K562 (cell line): ENCODE measurements around the gene GTPBP1. TPM values are rescaled to one million over a fixed set of nuclear protein-coding genes. Genes with fewer than 3 reads are reported as not detected.

Experiments used
- ATAC-seq: fragments of 200-7000 bp; cut with Tn5 transposase; 3 replicates; pipeline ENCODE4 v1.9.1; 2020; ENCODE audit warnings: moderate library complexity
- BruUV-seq: library from RNA; stranded (reverse); fragments of 400-500 nt; replicated peaks from 2 replicates; lab custom pipeline; 2021; lab: Mats Ljungman, UMichigan
- CTCF ChIA-PET: fragments of 300-600 bp; formaldehyde crosslinking; extraction: SDS; loops from one replicate; lab custom pipeline; 2021; ENCODE audit warnings: low intra/inter-chr PET ratio; lab: Yijun Ruan, JAX
- POLR2A ChIA-PET: fragments of 300-600, 350-650 bp; sonication (Branson Sonifier 250); formaldehyde crosslinking; extraction: SDS; loops from one replicate; lab custom pipeline; 2021; ENCODE audit warnings: antibody characterized with exemption, inconsistent platforms; lab: Yijun Ruan, JAX
- DNase-seq, 4 experiments: peaks; one replicate each; pipeline versions ENCODE4 v3.0.0 to v3.0.0-alpha.2; 2011 to 2018; ENCODE audit warnings: low spot score in 3 of 4, mixed read lengths in 3 of 4; ENCODE audit errors: extremely low read depth in 1 of 4
- FAIRE-seq: peaks from 2 replicates; lab custom pipeline; 2011; peaks lifted over from hg19 to GRCh38; lab: Jason Lieb, UNC
- H2AFZ ChIP-seq: 2 replicates; pipeline ENCODE4 v1.6.0; 2011; ENCODE audit warnings: low read depth, low read length, control low read depth, inconsistent platforms
- H3K27ac ChIP-seq: fragments of 200-600 bp; 3 replicates; pipeline ENCODE4 v1.8.0; 2011; ENCODE audit warnings: low read depth, mild to moderate bottlenecking, control low read depth, inconsistent platforms, low read length, moderate library complexity, mixed read lengths; ENCODE audit errors: extremely low read depth
- H3K27me3 ChIP-seq, 2 experiments: fragments of 300-600 bp in 1 of 2; 2 replicates in 1 of 2; 3 replicates in 1 of 2; pipeline versions ENCODE4 v1.6.0 to v1.8.0; 2011; ENCODE audit warnings: inconsistent platforms in 2 of 2, low read length in 2 of 2, mild to moderate bottlenecking in 1 of 2, mixed read lengths in 1 of 2, moderate library complexity in 1 of 2; ENCODE audit not compliant: control insufficient read depth in 2 of 2, insufficient read depth in 2 of 2
- H3K36me3 ChIP-seq: fragments of 300-600 bp; 3 replicates; pipeline ENCODE4 v1.8.0; 2011; ENCODE audit warnings: mild to moderate bottlenecking, low read length, inconsistent platforms; ENCODE audit not compliant: control insufficient read depth, insufficient read depth
- H3K4me1 ChIP-seq, 2 experiments: fragments of 200-600 bp in 1 of 2; replicated peaks in 1 of 2; 2 replicates in 1 of 2; 3 replicates in 1 of 2; pipeline versions ENCODE4 v1.5.1 to v1.8.0; 2011; ENCODE audit warnings: inconsistent platforms in 2 of 2, low read length in 2 of 2, mild to moderate bottlenecking in 1 of 2, mixed read lengths in 1 of 2, moderate library complexity in 1 of 2; ENCODE audit not compliant: control insufficient read depth in 2 of 2, insufficient read depth in 2 of 2
- H3K4me2 ChIP-seq: 2 replicates; pipeline ENCODE4 v1.6.1; 2011; ENCODE audit warnings: low read length, control low read depth, inconsistent platforms, mixed read lengths; ENCODE audit not compliant: insufficient read depth
- H3K4me3 ChIP-seq: fragments of 200-600 bp; sonication (generic), shearing (Covaris generic); 2 replicates; pipeline ENCODE4 v1.5.1; 2016; ENCODE audit warnings: control low read depth, inconsistent platforms
- H3K79me2 ChIP-seq: fragments of 200-600 bp; 3 replicates; pipeline ENCODE4 v1.8.0; 2011; ENCODE audit warnings: low read length, inconsistent platforms; ENCODE audit not compliant: control insufficient read depth, insufficient read depth
- H3K9ac ChIP-seq, 2 experiments: 2 replicates each; pipeline versions ENCODE4 v1.6.0 to v1.6.1; 2011; ENCODE audit warnings: low read depth in 2 of 2, low read length in 2 of 2, control low read depth in 1 of 2, inconsistent platforms in 1 of 2, mild to moderate bottlenecking in 1 of 2, mixed read lengths in 1 of 2; ENCODE audit not compliant: insufficient read depth in 1 of 2
- H3K9me1 ChIP-seq: one replicate; pipeline ENCODE4 v1.6.0; 2011; ENCODE audit warnings: inconsistent platforms, mild to moderate bottlenecking, low read length, moderate library complexity; ENCODE audit not compliant: control insufficient read depth, insufficient read depth
- H3K9me3 ChIP-seq: replicated peaks from 2 replicates; pipeline ENCODE4 v1.5.1; 2011; ENCODE audit warnings: low read depth, low read length, inconsistent platforms; ENCODE audit not compliant: control insufficient read depth, insufficient read depth
- H4K20me1 ChIP-seq: replicated peaks from 2 replicates; pipeline ENCODE4 v1.6.1; 2011; ENCODE audit warnings: low read length, inconsistent platforms, mixed read lengths; ENCODE audit not compliant: control insufficient read depth, insufficient read depth
- E2F3 ChIP-seq: fragments of 250-450 bp; sonication (Bioruptor Pico); IDR thresholded peaks from 2 replicates; pipeline ENCODE4 v1.4.0; 2020; ENCODE audit warnings: mild to moderate bottlenecking
- HDAC8 ChIP-seq: fragments of 450-650 bp; IDR thresholded peaks from 2 replicates; pipeline ENCODE4 v1.6.1; 2016; ENCODE audit warnings: mild to moderate bottlenecking, missing genetic modification characterization, moderate library complexity, missing compliant biosample characterization
- KDM5B ChIP-seq: fragments of 200-600 bp; sonication (generic); IDR thresholded peaks from 2 replicates; pipeline ENCODE4 v1.6.1; 2012; ENCODE audit warnings: low read depth, mild to moderate bottlenecking, moderate library complexity, low read length, control low read depth, inconsistent platforms; ENCODE audit not compliant: insufficient replicate concordance
- RBFOX2 ChIP-seq: fragments of 200-400 bp; formaldehyde crosslinking; IDR thresholded peaks from 2 replicates; pipeline ENCODE4 v1.6.1; 2017; ENCODE audit warnings: low read depth, mild to moderate bottlenecking, low read length, moderate library complexity
- WGBS: fragments of 100-300 bp; shearing (Covaris generic); methylation state at CpG from one replicate; pipeline ENCODE4 v1.1.6; 2016; ENCODE audit warnings: low coverage, mixed read lengths; ENCODE audit not compliant: insufficient coverage; ENCODE audit errors: missing lambda C conversion rate; 5-methylcytosine and 5-hydroxymethylcytosine counted together
- in situ Hi-C: fragments of 300-500 bp; cut with MboI; formaldehyde crosslinking; loops from 4 replicates; pipeline ENCODE4 v1.15.0; 2018; ENCODE audit warnings: inconsistent platforms, mixed read lengths
- intact Hi-C: fragments of 100-400 bp; cut with micrococcal nuclease; formaldehyde crosslinking; loops from 2 replicates; pipeline ENCODE4 v1.14.2; 2022
- polyA plus RNA-seq, 8 experiments: library from polyadenylated mRNA; depleted of rRNA in 4 of 8; stranded (reverse) in 5 of 8; unstranded in 3 of 8; fragments of >200 nt; fragmentation: Nextera tagmentation in 2 of 8; fragmentation: Illumina TruSeq in 1 of 8; extraction: Ambion mirVana in 2 of 8; extraction: Trizol in 1 of 8; gene quantifications; 2 replicates each; pipeline versions ENCODE4 v1.2.1 to v1.2.3, GENCODE V29; 2011 to 2014; ENCODE audit warnings: inconsistent platforms in 1 of 8, missing spikeins in 1 of 8
- total RNA-seq, 7 experiments: library from RNA; depleted of rRNA in 6 of 7; stranded (reverse); fragments of >200 nt in 6 of 7; fragmentation: Illumina TruSeq in 2 of 7; extraction: Trizol in 2 of 7; gene quantifications; 2 replicates each; pipeline versions ENCODE4 v1.2.1 to v1.2.3, GENCODE V29; 2011 to 2021; ENCODE audit warnings: low replicate concordance in 1 of 7
- TF ChIP-seq, protein P1 (sequence below): sonication (generic); formaldehyde crosslinking; IDR thresholded peaks from 2 replicates; pipeline ENCODE4 v1.8.0; 2022; ENCODE audit warnings: mild to moderate bottlenecking, low read depth, missing genetic modification reagents
- TF ChIP-seq, protein P2 (sequence below), 2 experiments: fragments of 450-650 bp; conservative IDR thresholded peaks; 2 replicates each; pipeline ENCODE4 v1.6.1; 2017; ENCODE audit warnings: mild to moderate bottlenecking in 2 of 2, moderate library complexity in 2 of 2

GTPBP1 gene
- total and polyA plus RNA-seq, 9 of the 15 experiments (the other 6 are each of a cell fraction or from before 2014, with no cell fraction given) = 0.83 to 53.2 (median 23.3) TPM

DNA sequence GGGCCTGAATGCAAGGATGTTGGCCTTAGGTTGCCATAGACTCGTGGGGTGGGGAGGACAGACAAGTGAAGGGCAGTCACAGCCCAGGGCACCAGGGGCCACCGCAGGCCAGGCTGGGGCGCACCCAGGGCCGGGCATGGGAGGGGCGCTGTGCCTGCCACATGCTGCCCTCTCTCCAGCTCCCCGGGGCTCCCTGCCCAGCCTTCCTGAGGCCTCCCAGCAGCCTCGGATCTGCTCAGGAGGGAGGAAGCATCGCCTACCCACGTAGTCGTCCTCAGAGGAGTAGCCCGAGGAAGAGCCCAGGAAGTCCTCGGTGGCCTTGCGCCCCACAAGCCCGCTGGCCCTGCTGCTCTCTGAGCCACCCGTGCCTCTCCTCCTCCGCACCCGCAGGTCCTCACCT lies 44.9 kb downstream of the GTPBP1 start (continued):
- TF ChIP-seq HDAC8 (tag) (no peak), KDM5B (no peak)
- TF ChIP-seq, protein P1, sequence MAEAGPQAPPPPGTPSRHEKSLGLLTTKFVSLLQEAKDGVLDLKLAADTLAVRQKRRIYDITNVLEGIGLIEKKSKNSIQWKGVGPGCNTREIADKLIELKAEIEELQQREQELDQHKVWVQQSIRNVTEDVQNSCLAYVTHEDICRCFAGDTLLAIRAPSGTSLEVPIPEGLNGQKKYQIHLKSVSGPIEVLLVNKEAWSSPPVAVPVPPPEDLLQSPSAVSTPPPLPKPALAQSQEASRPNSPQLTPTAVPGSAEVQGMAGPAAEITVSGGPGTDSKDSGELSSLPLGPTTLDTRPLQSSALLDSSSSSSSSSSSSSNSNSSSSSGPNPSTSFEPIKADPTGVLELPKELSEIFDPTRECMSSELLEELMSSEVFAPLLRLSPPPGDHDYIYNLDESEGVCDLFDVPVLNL (CRISPR knock-in tag) = no peak
- TF ChIP-seq, protein P2, sequence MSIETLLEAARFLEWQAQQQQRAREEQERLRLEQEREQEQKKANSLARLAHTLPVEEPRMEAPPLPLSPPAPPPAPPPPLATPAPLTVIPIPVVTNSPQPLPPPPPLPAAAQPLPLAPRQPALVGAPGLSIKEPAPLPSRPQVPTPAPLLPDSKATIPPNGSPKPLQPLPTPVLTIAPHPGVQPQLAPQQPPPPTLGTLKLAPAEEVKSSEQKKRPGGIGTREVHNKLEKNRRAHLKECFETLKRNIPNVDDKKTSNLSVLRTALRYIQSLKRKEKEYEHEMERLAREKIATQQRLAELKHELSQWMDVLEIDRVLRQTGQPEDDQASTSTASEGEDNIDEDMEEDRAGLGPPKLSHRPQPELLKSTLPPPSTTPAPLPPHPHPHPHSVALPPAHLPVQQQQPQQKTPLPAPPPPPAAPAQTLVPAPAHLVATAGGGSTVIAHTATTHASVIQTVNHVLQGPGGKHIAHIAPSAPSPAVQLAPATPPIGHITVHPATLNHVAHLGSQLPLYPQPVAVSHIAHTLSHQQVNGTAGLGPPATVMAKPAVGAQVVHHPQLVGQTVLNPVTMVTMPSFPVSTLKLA (conservative IDR thresholded peaks at IDR 0.05) = no peak

DNA sequence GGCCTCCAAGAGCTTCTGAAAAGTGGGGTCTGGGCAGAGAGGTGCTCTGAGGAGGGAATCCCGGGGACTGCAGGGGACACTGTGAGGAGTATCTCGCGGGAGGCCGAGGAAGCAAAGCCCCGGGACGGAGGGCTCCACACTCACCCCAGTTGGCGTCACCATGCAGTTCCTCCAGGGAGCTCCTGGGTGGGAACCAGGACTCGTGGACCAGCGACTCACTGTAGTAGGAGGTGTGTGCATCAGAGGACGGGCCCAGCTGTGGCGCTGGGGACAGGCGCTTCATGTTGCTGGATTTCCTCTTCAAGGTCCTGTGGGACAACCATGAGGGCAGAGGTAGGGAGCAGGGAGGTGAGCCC lies 45.3 kb downstream of the GTPBP1 start:
- H3K27ac ChIP-seq = no peak overlapping the region

More for the DNA sequence above, 45.3 kb downstream of the GTPBP1 start:
- ChIA-PET POLR2A (interaction anchor here (1.5 kb wide), 1 partner anchor 8 kb away, joined by 7 read pairs; no protein-coding TSS in a partner anchor), CTCF (no interaction called here)
- H3K79me2 ChIP-seq = peaks cover 19% of the 10 kb centered on the region
- no peak overlapping the region for H2AFZ ChIP-seq
- DNase-seq (no peak), ATAC-seq (no peak), FAIRE-seq (no peak)
- TF ChIP-seq E2F3 (CRISPR knock-in tag) (no peak), RBFOX2 (0 out of 2 replicates have a peak, but pooled peaks have one; percentile 34)
- H3K4me1 ChIP-seq = peaks cover 4 to 17% of the 10 kb centered on the region in 2 experiments; a peak in 4 of 5 replicates
- 90% methylated on average over 2 of the region's 12 CpGs for WGBS
- H4K20me1 ChIP-seq = no peaks in the 10 kb centered on the region; the same call in 1 of the 2 replicates
- in situ Hi-C loops (no loop called here), intact Hi-C loops (no loop called here)
- H3K9me1 ChIP-seq = no peaks in the 10 kb centered on the region
- no peaks in the 10 kb centered on the region for H3K27me3 ChIP-seq
- no peak overlapping the region for H3K9ac ChIP-seq
- H3K9me3 ChIP-seq = no peaks in the 10 kb centered on the region
- H3K4me2 ChIP-seq = no peak overlapping the region
- H3K4me3 ChIP-seq = no peak overlapping the region
- no TSS peak for BruUV-seq
- peaks cover 58% of the 10 kb centered on the region; the same call in 2 of the 3 replicates for H3K36me3 ChIP-seq
